HFFc6 (cell line): Measurements from ENCODE around the gene CUX1. TPM values are rescaled to one million over a fixed set of nuclear protein-coding genes. Genes with fewer than 3 reads are reported as not detected.
"Not testable (repeated sequence)": the region's sequence is repeated elsewhere in the genome, so short reads cannot be mapped to it uniquely, and the experiment has no call there.

ENCODE experiments used
- DNase-seq: peaks from one replicate; pipeline ENCODE4 v3.0.0-alpha.2; 2018
- H3K27ac Mint-ChIP-seq: 2 replicates; pipeline ENCODE4 v1.8.0; 2020; ENCODE audit warnings: mild to moderate bottlenecking, mixed read lengths
- H3K27me3 Mint-ChIP-seq: 2 replicates; pipeline ENCODE4 v1.8.0; 2021; ENCODE audit warnings: mild to moderate bottlenecking, moderate library complexity, mixed read lengths; ENCODE audit not compliant: insufficient read depth
- H3K36me3 Mint-ChIP-seq: 2 replicates; pipeline ENCODE4 v1.8.0; 2021; ENCODE audit warnings: low read depth, mixed read lengths
- H3K4me1 Mint-ChIP-seq: 2 replicates; pipeline ENCODE4 v1.8.0; 2020; ENCODE audit warnings: low read depth, mixed read lengths
- H3K4me3 Mint-ChIP-seq: 2 replicates; pipeline ENCODE4 v1.8.0; 2020; ENCODE audit warnings: mild to moderate bottlenecking, moderate library complexity, mixed read lengths
- H3K9me3 Mint-ChIP-seq: 2 replicates; pipeline ENCODE4 v1.8.0; 2020; ENCODE audit warnings: mild to moderate bottlenecking, mixed read lengths
- total RNA-seq, 6 experiments: library from RNA; stranded (reverse); fragmentation: NEBNext Ultra II Directional; extraction: Animal tissue kit (Norgen Biotek cat#: 25700); gene quantifications; 2 replicates in 1 of 6; 3 replicates in 5 of 6; pipeline ENCODE4 v1.2.3, GENCODE V29; 2021
- TF ChIP-seq, protein P1 (sequence below): fragments of 200-600 bp; sonication (generic); IDR thresholded peaks from 2 replicates; pipeline ENCODE4 v1.5.0; 2021; ENCODE audit warnings: antibody characterized with exemption, mild to moderate bottlenecking

The CUX1 gene
- total RNA-seq, 6 experiments from 2014 or later, result 46.9 to 64.2 (median 51.6) TPM

DNA sequence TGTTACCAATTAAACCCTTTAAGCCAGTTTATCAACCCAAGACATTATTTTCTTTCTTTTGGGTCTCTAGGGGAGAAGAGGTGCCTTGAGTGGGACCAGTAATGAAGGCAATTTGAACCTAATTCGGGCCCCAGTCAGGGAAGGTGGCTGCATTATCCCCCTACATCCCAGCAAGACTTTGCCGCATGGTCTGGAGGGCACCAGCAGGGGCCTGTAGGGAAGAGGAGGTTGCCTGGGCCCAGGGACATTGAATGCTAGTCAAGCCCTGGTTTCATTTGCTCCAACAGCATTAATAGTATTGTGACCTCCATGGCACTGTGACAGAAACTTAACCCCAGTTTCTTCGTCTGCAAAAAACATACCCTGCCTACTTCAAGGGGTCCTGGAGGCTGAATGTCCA, 108.8 kb downstream of the CUX1 start:
- no peak for DNase-seq
- Mint-ChIP-seq H3K36me3 (peaks cover 20% of the 10 kb centered on the region), H3K27me3 (peaks cover 2% of the 10 kb centered on the region)

DNA sequence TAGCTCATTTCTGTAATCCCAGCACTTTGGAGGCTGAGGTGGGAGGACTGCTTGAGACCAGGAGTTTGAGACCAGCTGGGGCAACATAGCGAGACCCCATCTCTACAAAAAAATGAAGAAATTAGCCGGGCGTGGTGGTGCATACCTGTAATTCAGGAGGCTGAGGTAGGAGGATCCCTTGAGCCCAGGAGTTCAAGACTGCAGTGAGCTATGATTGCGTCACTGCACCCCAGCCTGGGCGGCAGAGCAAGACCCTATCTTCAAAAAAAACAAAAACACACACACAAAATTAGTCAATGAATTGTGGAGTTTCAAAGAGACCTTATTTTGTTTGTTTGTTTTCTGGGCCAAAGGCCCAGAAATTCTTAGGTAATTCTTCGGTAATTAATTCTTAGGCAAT, 110.0 kb downstream of the CUX1 start:
- TF ChIP-seq, protein P1, sequence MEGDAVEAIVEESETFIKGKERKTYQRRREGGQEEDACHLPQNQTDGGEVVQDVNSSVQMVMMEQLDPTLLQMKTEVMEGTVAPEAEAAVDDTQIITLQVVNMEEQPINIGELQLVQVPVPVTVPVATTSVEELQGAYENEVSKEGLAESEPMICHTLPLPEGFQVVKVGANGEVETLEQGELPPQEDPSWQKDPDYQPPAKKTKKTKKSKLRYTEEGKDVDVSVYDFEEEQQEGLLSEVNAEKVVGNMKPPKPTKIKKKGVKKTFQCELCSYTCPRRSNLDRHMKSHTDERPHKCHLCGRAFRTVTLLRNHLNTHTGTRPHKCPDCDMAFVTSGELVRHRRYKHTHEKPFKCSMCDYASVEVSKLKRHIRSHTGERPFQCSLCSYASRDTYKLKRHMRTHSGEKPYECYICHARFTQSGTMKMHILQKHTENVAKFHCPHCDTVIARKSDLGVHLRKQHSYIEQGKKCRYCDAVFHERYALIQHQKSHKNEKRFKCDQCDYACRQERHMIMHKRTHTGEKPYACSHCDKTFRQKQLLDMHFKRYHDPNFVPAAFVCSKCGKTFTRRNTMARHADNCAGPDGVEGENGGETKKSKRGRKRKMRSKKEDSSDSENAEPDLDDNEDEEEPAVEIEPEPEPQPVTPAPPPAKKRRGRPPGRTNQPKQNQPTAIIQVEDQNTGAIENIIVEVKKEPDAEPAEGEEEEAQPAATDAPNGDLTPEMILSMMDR, result no peak
- H3K27ac Mint-ChIP-seq, result no peak overlapping the region
- DNase-seq, result no peak
- H3K9me3 Mint-ChIP-seq, result peaks cover 7% of the 10 kb centered on the region
- H3K36me3 Mint-ChIP-seq, result peaks cover 26% of the 10 kb centered on the region
- no peak overlapping the region for H3K4me3 Mint-ChIP-seq
- peaks cover 28% of the 10 kb centered on the region for H3K4me1 Mint-ChIP-seq
- H3K27me3 Mint-ChIP-seq, result peaks cover 2% of the 10 kb centered on the region

More for the DNA sequence above, 108.8 kb downstream of the CUX1 start:
- Mint-ChIP-seq H3K9me3 (peaks cover 7% of the 10 kb centered on the region), H3K27ac (no peak overlapping the region), H3K4me1 (peaks cover 34% of the 10 kb centered on the region), H3K4me3 (no peak overlapping the region)
- TF ChIP-seq, protein P1, result no peak

- TF ChIP-seq, protein P1, result no peak
- Mint-ChIP-seq H3K9me3 (peaks cover 7% of the 10 kb centered on the region), H3K4me1 (peaks cover 28% of the 10 kb centered on the region), H3K36me3 (peaks cover 30% of the 10 kb centered on the region), H3K27ac (no peak overlapping the region), H3K27me3 (peaks cover 2% of the 10 kb centered on the region), H3K4me3 (no peak overlapping the region)
- no peak for DNase-seq
Measured at GRCh38 chr7:101927802-101928201, 110.4 kb downstream of the CUX1 start.

DNA sequence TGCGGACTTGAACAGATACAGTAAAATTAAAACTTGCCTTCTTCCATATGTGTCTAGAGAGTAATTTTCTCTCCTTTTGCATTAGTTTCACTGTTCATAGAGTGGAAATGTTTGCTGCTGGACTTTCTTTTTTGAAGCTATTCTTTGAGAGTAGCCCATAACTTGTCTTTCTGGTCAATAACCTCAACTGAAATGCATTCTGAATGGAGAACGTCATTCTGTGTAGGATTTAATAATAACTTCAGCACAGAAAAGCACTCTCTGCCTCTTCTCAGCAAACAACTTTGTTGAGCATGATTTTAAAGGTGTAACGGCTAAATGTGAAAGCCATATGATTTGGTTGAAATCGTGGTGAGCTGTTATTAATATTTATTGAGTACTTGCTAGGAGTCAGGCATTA, 111.8 kb downstream of the CUX1 start:
- peaks cover 28% of the 10 kb centered on the region for H3K4me1 Mint-ChIP-seq
- peaks cover 31% of the 10 kb centered on the region for H3K36me3 Mint-ChIP-seq
- H3K9me3 Mint-ChIP-seq, result peaks cover 7% of the 10 kb centered on the region
- H3K27me3 Mint-ChIP-seq, result no peaks in the 10 kb centered on the region; the same call in 1 of the 2 replicates
- H3K27ac Mint-ChIP-seq, result no peak overlapping the region
- no peak for DNase-seq
- TF ChIP-seq, protein P1, result no peak
- no peak overlapping the region for H3K4me3 Mint-ChIP-seq

GRCh38 chr7:101929911-101930310, 112.5 kb downstream of the CUX1 start:
- not testable (repeated sequence) for H3K27ac Mint-ChIP-seq, H3K4me3 Mint-ChIP-seq, DNase-seq, H3K27me3 Mint-ChIP-seq, H3K9me3 Mint-ChIP-seq
- Mint-ChIP-seq H3K36me3 (peaks cover 31% of the 10 kb centered on the region), H3K4me1 (peaks cover 28% of the 10 kb centered on the region)

- TF ChIP-seq, protein P1, result no peak
- Mint-ChIP-seq H3K4me1 (peaks cover 47% of the 10 kb centered on the region), H3K27ac (no peak overlapping the region)
Measured at GRCh38 chr7:101932083-101932482, 114.7 kb downstream of the CUX1 start.

More at GRCh38 chr7:101932083-101932482, 114.7 kb downstream of the CUX1 start:
- Mint-ChIP-seq H3K9me3 (peaks cover 7% of the 10 kb centered on the region), H3K4me3 (no peak overlapping the region), H3K36me3 (peaks cover 30% of the 10 kb centered on the region), H3K27me3 (no peaks in the 10 kb centered on the region; the same call in 1 of the 2 replicates)
- no peak for DNase-seq
